ENCODE data around the gene ASB18.

- TF ChIP-seq CTCF (IDR thresholded peaks at IDR 0.05; ENCODE audit: poor library complexity): no peak
- no peak for TF ChIP-seq EZH2phosphoT487 (IDR thresholded peaks at IDR 0.05; ENCODE audit: low read depth, severe bottlenecking, unreplicated experiment)
- no peak for TF ChIP-seq EZH2 (IDR thresholded peaks at IDR 0.05; ENCODE audit: borderline replicate concordance)
Observed at GRCh38 chr2:236250909-236251579, 13.2 kb downstream of the ASB18 start.
